Measurements from ENCODE around the gene ASIP. TPM values are rescaled to one million over a fixed set of nuclear protein-coding genes. Genes with fewer than 3 reads are reported as not detected.
A peak's percentile ranks its signal among the peaks of the same experiment; 100 is the strongest.

ASIP gene
- total RNA-seq, 1 donor from 2014 or later = not detected

- Mint-ChIP-seq H3K9me3 (ENCODE audit: low read depth) (no peaks in the 10 kb centered on the region), H3K4me1 (ENCODE audit: low read depth) (peaks cover 3% of the 10 kb centered on the region), H3K27me3 (ENCODE audit: low read depth) (no peaks in the 10 kb centered on the region), H3K27ac (ENCODE audit: unreplicated experiment) (no peak overlapping the region), H3K4me3 (ENCODE audit: unreplicated experiment) (no peak overlapping the region), H3K36me3 (ENCODE audit: low read depth) (no peaks in the 10 kb centered on the region)
- no peak for DNase-seq (ENCODE audit: low spot score)
- TF ChIP-seq, protein P1, sequence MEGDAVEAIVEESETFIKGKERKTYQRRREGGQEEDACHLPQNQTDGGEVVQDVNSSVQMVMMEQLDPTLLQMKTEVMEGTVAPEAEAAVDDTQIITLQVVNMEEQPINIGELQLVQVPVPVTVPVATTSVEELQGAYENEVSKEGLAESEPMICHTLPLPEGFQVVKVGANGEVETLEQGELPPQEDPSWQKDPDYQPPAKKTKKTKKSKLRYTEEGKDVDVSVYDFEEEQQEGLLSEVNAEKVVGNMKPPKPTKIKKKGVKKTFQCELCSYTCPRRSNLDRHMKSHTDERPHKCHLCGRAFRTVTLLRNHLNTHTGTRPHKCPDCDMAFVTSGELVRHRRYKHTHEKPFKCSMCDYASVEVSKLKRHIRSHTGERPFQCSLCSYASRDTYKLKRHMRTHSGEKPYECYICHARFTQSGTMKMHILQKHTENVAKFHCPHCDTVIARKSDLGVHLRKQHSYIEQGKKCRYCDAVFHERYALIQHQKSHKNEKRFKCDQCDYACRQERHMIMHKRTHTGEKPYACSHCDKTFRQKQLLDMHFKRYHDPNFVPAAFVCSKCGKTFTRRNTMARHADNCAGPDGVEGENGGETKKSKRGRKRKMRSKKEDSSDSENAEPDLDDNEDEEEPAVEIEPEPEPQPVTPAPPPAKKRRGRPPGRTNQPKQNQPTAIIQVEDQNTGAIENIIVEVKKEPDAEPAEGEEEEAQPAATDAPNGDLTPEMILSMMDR (IDR thresholded peaks at IDR 0.05) = no peak
Observed at GRCh38 chr20:34305333-34306230, 64.4 kb downstream of the ASIP start.

GRCh38 chr20:34309691-34310090 lies 68.5 kb downstream of the ASIP start:
- Mint-ChIP-seq H3K4me3 (ENCODE audit: unreplicated experiment) (no peak overlapping the region), H3K36me3 (ENCODE audit: low read depth) (no peaks in the 10 kb centered on the region), H3K27ac (ENCODE audit: unreplicated experiment) (no peak overlapping the region), H3K27me3 (ENCODE audit: low read depth) (peaks cover 2% of the 10 kb centered on the region), H3K9me3 (ENCODE audit: low read depth) (no peaks in the 10 kb centered on the region), H3K4me1 (ENCODE audit: low read depth) (peaks cover 23% of the 10 kb centered on the region)
- TF ChIP-seq, protein P1 (IDR thresholded peaks at IDR 0.05) = no peak
- no peak for DNase-seq (ENCODE audit: low spot score)

DNA sequence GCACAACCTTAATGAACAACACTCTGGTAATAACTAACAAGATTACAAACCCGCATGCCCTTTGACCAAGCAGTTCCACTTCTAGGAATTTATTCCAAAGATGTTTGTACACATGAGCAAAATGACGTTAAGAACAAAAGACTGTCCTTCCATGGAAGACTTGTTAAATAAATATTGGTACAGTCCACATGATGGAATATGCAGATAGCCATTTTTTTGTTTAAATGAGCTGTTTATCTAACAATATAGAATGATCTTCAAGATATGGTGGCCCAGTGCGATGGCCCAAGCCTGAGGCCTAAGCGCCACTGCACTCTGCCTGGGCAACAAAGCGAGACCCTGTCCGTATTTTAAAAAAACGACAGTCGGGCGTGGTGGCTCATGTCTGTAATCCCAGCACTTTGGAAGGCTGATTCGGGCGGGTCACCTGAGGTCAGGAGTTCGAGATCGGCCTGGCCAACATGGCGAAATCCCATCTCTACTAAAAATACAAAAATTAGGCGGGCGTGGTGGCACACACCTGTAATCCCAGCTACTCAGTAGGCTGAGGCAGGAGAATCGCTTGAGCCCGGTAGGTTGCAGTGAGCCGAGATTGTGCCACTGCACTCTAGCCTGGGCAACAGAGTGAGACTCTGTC lies 69.4 kb downstream of the ASIP start:
- Mint-ChIP-seq H3K4me1 (ENCODE audit: low read depth) (peaks cover 23% of the 10 kb centered on the region), H3K9me3 (ENCODE audit: low read depth) (no peaks in the 10 kb centered on the region), H3K27ac (ENCODE audit: unreplicated experiment) (no peak overlapping the region), H3K4me3 (ENCODE audit: unreplicated experiment) (no peak overlapping the region), H3K27me3 (ENCODE audit: low read depth) (peaks cover 2% of the 10 kb centered on the region), H3K36me3 (ENCODE audit: low read depth) (no peaks in the 10 kb centered on the region)
- TF ChIP-seq, protein P1 (IDR thresholded peaks at IDR 0.05) = no peak
- no peak for DNase-seq (ENCODE audit: low spot score)

GRCh38 chr20:34311118-34312023 lies 70.1 kb downstream of the ASIP start:
- Mint-ChIP-seq H3K27me3 (ENCODE audit: low read depth) (peaks cover 2% of the 10 kb centered on the region), H3K36me3 (ENCODE audit: low read depth) (no peaks in the 10 kb centered on the region), H3K27ac (ENCODE audit: unreplicated experiment) (no peak overlapping the region), H3K9me3 (ENCODE audit: low read depth) (no peaks in the 10 kb centered on the region), H3K4me1 (ENCODE audit: low read depth) (peaks cover 23% of the 10 kb centered on the region), H3K4me3 (ENCODE audit: unreplicated experiment) (peak overlapping the region; percentile 42)
- no peak for DNase-seq (ENCODE audit: low spot score)
- TF ChIP-seq, protein P1 (IDR thresholded peaks at IDR 0.05) = no peak

DNA sequence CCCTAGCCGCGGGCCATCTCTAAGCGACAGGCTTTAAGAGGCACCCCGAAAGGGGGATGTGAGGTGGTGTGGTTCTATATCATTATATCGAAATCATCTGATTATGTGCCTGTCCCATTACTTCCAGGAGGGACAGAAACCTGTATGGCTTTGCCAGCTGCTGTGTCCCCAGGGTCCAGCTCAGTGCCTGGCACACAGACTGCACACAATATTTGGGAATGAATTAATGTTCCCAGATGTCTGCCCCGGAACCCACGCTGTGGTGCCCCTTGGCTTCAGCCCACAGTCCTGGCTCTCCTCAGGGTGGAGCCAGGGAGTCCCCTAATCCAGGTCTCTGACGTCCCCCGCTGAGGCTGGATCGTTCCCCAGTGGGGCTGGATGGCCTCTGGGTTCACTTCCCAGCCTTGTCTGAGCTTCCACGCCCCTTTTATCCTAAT lies 70.8 kb downstream of the ASIP start:
- H3K27me3 Mint-ChIP-seq (ENCODE audit: low read depth) = peaks cover 2% of the 10 kb centered on the region
- H3K27ac Mint-ChIP-seq (ENCODE audit: unreplicated experiment) = no peak overlapping the region
- H3K4me1 Mint-ChIP-seq (ENCODE audit: low read depth) = peaks cover 23% of the 10 kb centered on the region
- H3K4me3 Mint-ChIP-seq (ENCODE audit: unreplicated experiment) = peak overlapping the region; percentile 56
- H3K9me3 Mint-ChIP-seq (ENCODE audit: low read depth) = no peaks in the 10 kb centered on the region
- TF ChIP-seq, protein P1 (IDR thresholded peaks at IDR 0.05) = no peak
- no peak for DNase-seq (ENCODE audit: low spot score)
- no peaks in the 10 kb centered on the region for H3K36me3 Mint-ChIP-seq (ENCODE audit: low read depth)
